ENCODE measurements around the gene DICER1. TPM values are rescaled to one million over a fixed set of nuclear protein-coding genes. Genes with fewer than 3 reads are reported as not detected.

DICER1 gene
- total RNA-seq, 4 donors from 2014 or later: 81.6 to 103 (median 88.8) TPM

- no peak for DNase-seq
- H3K9me3 ChIP-seq: no peaks in the 10 kb centered on the region
- TF ChIP-seq CTCF (IDR thresholded peaks at IDR 0.05): no peak
- no peak for TF ChIP-seq POLR2A (IDR thresholded peaks at IDR 0.05)
- H3K4me1 ChIP-seq: no peaks in the 10 kb centered on the region
- intact Hi-C loops (cut with DNase I; ENCODE audit: low total_unique reads): no loop called here
- H3K27me3 ChIP-seq: no peaks in the 10 kb centered on the region
- H3K36me3 ChIP-seq: no peaks in the 10 kb centered on the region
- H3K4me3 ChIP-seq: no peak overlapping the region
- no peak overlapping the region for H3K27ac ChIP-seq
Measured at GRCh38 chr14:95190346-95190840, 33.1 kb upstream of the DICER1 start.

- H3K4me1 ChIP-seq: no peaks in the 10 kb centered on the region
- H3K9me3 ChIP-seq: no peaks in the 10 kb centered on the region
- DNase-seq: no peak
- no peak overlapping the region for H3K4me3 ChIP-seq
- H3K27ac ChIP-seq: no peak overlapping the region
- intact Hi-C loops (cut with DNase I; ENCODE audit: low total_unique reads): no loop called here
- TF ChIP-seq CTCF (IDR thresholded peaks at IDR 0.05) (no peak), POLR2A (IDR thresholded peaks at IDR 0.05) (no peak)
- no peaks in the 10 kb centered on the region for H3K27me3 ChIP-seq
- no peaks in the 10 kb centered on the region for H3K36me3 ChIP-seq
Measured at GRCh38 chr14:95189367-95190132, 32.2 kb upstream of the DICER1 start.

GRCh38 chr14:95188380-95188779, 31.1 kb upstream of the DICER1 start:
- DNase-seq: no peak
- H3K9me3 ChIP-seq: no peaks in the 10 kb centered on the region
- TF ChIP-seq POLR2A (IDR thresholded peaks at IDR 0.05) (no peak), CTCF (IDR thresholded peaks at IDR 0.05) (no peak)
- H3K4me3 ChIP-seq: no peak overlapping the region
- H3K36me3 ChIP-seq: no peaks in the 10 kb centered on the region
- no peaks in the 10 kb centered on the region for H3K27me3 ChIP-seq
- H3K4me1 ChIP-seq: no peaks in the 10 kb centered on the region
- no peak overlapping the region for H3K27ac ChIP-seq
- intact Hi-C loops (cut with DNase I; ENCODE audit: low total_unique reads): no loop called here

GRCh38 chr14:95185767-95186392, 28.6 kb upstream of the DICER1 start:
- intact Hi-C loops (cut with DNase I; ENCODE audit: low total_unique reads): no loop called here
- no peak for TF ChIP-seq POLR2A (IDR thresholded peaks at IDR 0.05)
- TF ChIP-seq CTCF (IDR thresholded peaks at IDR 0.05): no peak
- Histone ChIP-seq H3K4me1 (no peaks in the 10 kb centered on the region), H3K27ac (peak overlapping the region; percentile 49 to 67), H3K9me3 (no peaks in the 10 kb centered on the region), H3K27me3 (no peaks in the 10 kb centered on the region), H3K4me3 (no peak overlapping the region), H3K36me3 (no peaks in the 10 kb centered on the region)
- no peak for DNase-seq
